HG02970 (cell line): ENCODE data around the gene TMIE.

ENCODE experiments used
- ATAC-seq: cut with Tn5 transposase; IDR thresholded peaks from one replicate; pipeline ENCODE4 v1.9.1; 2021; ENCODE audit warnings: mild to moderate bottlenecking, moderate library complexity, moderate number of reproducible peaks; ENCODE audit not compliant: unreplicated experiment, low FRiP score

The TMIE gene

DNA sequence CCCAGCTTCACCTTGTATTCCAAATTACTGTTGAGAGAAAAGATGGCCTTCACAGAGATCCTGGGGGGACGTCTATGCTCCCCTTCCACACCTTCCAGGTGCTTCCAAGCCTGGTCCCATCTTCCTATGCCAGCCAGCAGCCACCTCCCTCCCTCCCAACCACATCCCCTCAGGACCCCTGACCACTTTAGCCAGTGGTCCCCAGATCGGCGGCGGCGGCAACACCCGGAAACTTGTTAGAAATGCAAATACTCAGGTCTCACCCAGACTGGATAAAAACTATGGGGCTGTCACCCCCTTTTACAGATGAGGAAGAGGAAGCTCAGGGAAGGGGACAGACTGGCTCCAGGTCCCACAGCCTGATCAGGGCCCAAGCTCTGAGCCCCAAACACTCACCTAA, 54.5 kb downstream of the TMIE start:
- ATAC-seq: no peak

DNA sequence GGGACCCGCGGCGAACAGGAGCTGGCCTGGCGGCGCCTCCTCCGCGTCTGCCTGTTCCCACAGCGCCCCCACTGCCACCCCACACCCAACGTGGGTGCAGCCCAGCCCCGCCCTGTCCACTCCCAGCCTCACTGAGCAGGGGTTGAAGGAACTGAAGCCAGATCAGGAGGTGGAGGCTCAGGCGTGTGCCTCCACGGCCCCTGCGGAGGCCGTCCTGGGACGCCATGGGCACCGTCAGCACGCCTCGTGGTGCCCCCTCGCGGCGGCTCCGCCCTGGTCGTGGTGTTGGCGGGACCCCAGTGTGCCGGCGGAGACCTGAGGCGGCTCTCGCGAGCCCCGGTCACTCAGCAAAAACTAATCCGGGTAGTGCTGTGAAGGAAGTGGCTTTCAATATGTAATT, 55.5 kb downstream of the TMIE start:
- ATAC-seq: no peak

DNA sequence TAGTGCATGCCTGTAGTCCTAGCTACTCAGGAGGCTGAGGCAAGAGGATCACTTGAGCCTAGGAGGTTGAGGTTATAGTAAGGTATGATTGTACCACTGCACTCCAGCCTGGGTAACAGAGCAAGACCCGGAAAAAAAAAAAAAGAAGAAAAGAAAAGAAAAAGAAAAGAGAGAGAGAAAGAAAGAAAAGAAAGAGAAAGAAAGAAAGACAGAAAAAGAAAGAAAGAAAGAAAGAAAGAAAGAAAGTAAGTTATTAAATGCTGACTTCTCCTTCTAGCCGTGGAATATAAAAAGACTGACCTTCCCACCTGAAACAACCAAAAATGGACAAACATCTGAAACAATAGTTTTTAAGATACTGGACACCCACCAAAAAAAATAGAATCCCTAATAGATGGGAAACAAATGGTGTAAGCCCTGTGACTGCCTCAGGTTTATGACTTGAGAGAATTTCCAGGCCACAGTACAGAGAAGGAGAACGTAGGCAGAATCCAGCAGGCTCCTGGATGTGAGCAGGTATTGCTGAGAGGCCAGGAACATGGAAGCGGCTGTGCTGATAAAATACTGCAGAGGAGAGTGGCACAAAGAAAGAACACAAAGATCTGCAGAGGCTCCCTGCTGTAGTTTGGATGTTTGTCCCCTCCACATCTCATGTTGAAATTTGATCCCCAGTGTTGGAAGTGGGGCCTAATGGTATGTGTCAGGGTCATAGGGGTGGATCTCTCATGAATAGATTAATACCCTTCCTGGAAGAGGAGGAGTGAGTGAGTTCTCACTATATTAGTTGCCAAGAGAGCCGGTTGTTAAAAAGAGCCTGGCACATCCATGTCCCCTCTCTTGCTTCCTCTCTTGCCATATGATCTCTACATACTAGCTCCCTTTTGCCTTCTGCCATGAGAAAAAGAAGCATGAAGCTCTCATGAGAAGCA, 58.3 kb downstream of the TMIE start:
- no peak for ATAC-seq
